IMR-90 (cell line): ENCODE data around the gene SRRD. TPM values are rescaled to one million over a fixed set of nuclear protein-coding genes. Genes with fewer than 3 reads are reported as not detected.

Source experiments
- ATAC-seq: fragments of 200-7000 bp; cut with Tn5 transposase; 2 replicates; pipeline ENCODE4 v1.9.1; 2020; ENCODE audit warnings: low read depth, mild to moderate bottlenecking, moderate library complexity
- BruUV-seq: library from RNA; stranded (reverse); fragments of 400-500 nt; replicated peaks from 2 replicates; lab custom pipeline; 2021; lab: Mats Ljungman, UMichigan
- CTCF ChIA-PET: fragments of 300-600 bp; formaldehyde crosslinking; extraction: SDS; loops from one replicate; lab custom pipeline; 2021; ENCODE audit warnings: antibody characterized with exemption; lab: Yijun Ruan, JAX
- POLR2A ChIA-PET: fragments of 300-600 bp; sonication (Branson Sonifier 250); formaldehyde crosslinking; loops from one replicate; lab custom pipeline; 2022; ENCODE audit warnings: antibody characterized with exemption; ENCODE audit not compliant: unreplicated experiment; lab: Charles Lee
- DNase-seq: peaks from one replicate; pipeline ENCODE4 v3.0.0; 2013
- H2AFZ ChIP-seq: replicated peaks from 2 replicates; pipeline ENCODE3; 2013; ENCODE audit warnings: low read length, mild to moderate bottlenecking; ENCODE audit not compliant: poor library complexity
- H2AK5ac ChIP-seq: 2 replicates; pipeline ENCODE4 v1.6.1; 2013; ENCODE audit warnings: low read depth, low read length, inconsistent platforms
- H2AK9ac ChIP-seq: replicated peaks from 2 replicates; pipeline ENCODE3; 2013; ENCODE audit warnings: mild to moderate bottlenecking, low read depth, low read length, moderate library complexity; ENCODE audit not compliant: poor library complexity
- H2BK120ac ChIP-seq: 2 replicates; pipeline ENCODE4 v1.6.1; 2013; ENCODE audit warnings: low read depth, low read length, inconsistent platforms
- H2BK15ac ChIP-seq: 3 replicates; pipeline ENCODE4 v1.6.1; 2013; ENCODE audit warnings: low read depth, low read length, inconsistent platforms
- H2BK20ac ChIP-seq: 2 replicates; pipeline ENCODE4 v1.6.1; 2013; ENCODE audit warnings: low read depth, mild to moderate bottlenecking, inconsistent platforms, low read length, moderate library complexity
- H2BK5ac ChIP-seq: 2 replicates; pipeline ENCODE4 v1.6.1; 2013; ENCODE audit warnings: mild to moderate bottlenecking, low read depth, low read length, inconsistent platforms; ENCODE audit not compliant: poor library complexity, severe bottlenecking
- H3K14ac ChIP-seq: replicated peaks from 2 replicates; pipeline ENCODE4 v1.6.1; 2013; ENCODE audit warnings: low read depth, low read length, inconsistent platforms
- H3K18ac ChIP-seq: 2 replicates; pipeline ENCODE4 v1.6.1; 2013; ENCODE audit warnings: low read depth, low read length, control low read depth
- H3K23ac ChIP-seq: 2 replicates; pipeline ENCODE4 v1.6.1; 2013; ENCODE audit warnings: low read depth, low read length, inconsistent platforms
- H3K27ac ChIP-seq: 2 replicates; pipeline ENCODE4 v1.5.1; 2013; ENCODE audit warnings: mild to moderate bottlenecking, control low read depth, low read length; ENCODE audit not compliant: insufficient read depth
- H3K27me3 ChIP-seq: 2 replicates; pipeline ENCODE4 v1.6.1; 2013; ENCODE audit warnings: low read length; ENCODE audit not compliant: control insufficient read depth, insufficient read depth
- H3K36me3 ChIP-seq: 2 replicates; pipeline ENCODE4 v1.6.1; 2013; ENCODE audit warnings: low read length, mixed read lengths; ENCODE audit not compliant: control insufficient read depth, insufficient read depth
- H3K4ac ChIP-seq: 2 replicates; pipeline ENCODE4 v1.6.1; 2013; ENCODE audit warnings: low read depth, low read length, inconsistent platforms
- H3K4me1 ChIP-seq: 2 replicates; pipeline ENCODE4 v1.6.1; 2013; ENCODE audit warnings: low read length, mixed read lengths; ENCODE audit not compliant: control insufficient read depth, insufficient read depth
- H3K4me2 ChIP-seq: 2 replicates; pipeline ENCODE4 v1.6.1; 2013; ENCODE audit warnings: low read depth, mild to moderate bottlenecking, control low read depth, low read length, moderate library complexity
- H3K4me3 ChIP-seq: 2 replicates; pipeline ENCODE4 v1.5.1; 2013; ENCODE audit warnings: low read depth, mild to moderate bottlenecking, control low read depth, low read length, moderate library complexity; ENCODE audit not compliant: insufficient read depth
- H3K56ac ChIP-seq: 2 replicates; pipeline ENCODE4 v1.6.1; 2013; ENCODE audit warnings: low read length, inconsistent platforms; ENCODE audit not compliant: insufficient read depth; ENCODE audit errors: extremely low read depth
- H3K79me1 ChIP-seq, 2 experiments: 2 replicates each; pipeline ENCODE4 v1.6.1; 2013; ENCODE audit warnings: low read length in 2 of 2, inconsistent platforms in 1 of 2, low read depth in 1 of 2
- H3K9ac ChIP-seq: 2 replicates; pipeline ENCODE4 v1.6.1; 2013; ENCODE audit warnings: low read depth, low read length, control low read depth
- H3K9me1 ChIP-seq: 2 replicates; pipeline ENCODE4 v1.6.1; 2013; ENCODE audit warnings: low read length, inconsistent platforms; ENCODE audit not compliant: insufficient read depth
- H3K9me3 ChIP-seq: 2 replicates; pipeline ENCODE4 v1.6.1; 2013; ENCODE audit warnings: low read length; ENCODE audit not compliant: control insufficient read depth, insufficient read depth
- H4K20me1 ChIP-seq: 2 replicates; pipeline ENCODE4 v1.6.1; 2013; ENCODE audit warnings: low read length, inconsistent platforms; ENCODE audit not compliant: insufficient read depth
- H4K5ac ChIP-seq: 2 replicates; pipeline ENCODE4 v1.6.1; 2013; ENCODE audit warnings: mild to moderate bottlenecking, low read depth, low read length, control low read depth
- H4K8ac ChIP-seq, 2 experiments: 2 replicates each; pipeline ENCODE4 v1.6.1; 2013; ENCODE audit warnings: low read depth in 2 of 2, low read length in 2 of 2, control low read depth in 1 of 2, inconsistent platforms in 1 of 2
- H4K91ac ChIP-seq: 2 replicates; pipeline ENCODE4 v1.6.1; 2013; ENCODE audit warnings: low read depth, low read length, inconsistent platforms; ENCODE audit not compliant: insufficient read depth
- BHLHE40 ChIP-seq: fragments of 150-350 bp; IDR thresholded peaks from 2 replicates; pipeline ENCODE4 v1.6.1; 2016; ENCODE audit warnings: mild to moderate bottlenecking, low read depth, low read length
- CEBPB ChIP-seq: IDR thresholded peaks from 2 replicates; pipeline ENCODE4 v1.6.1; 2012; ENCODE audit warnings: low read depth, low read length, improper control_type of control experiment
- CHD1 ChIP-seq: IDR thresholded peaks from 2 replicates; pipeline ENCODE4 v1.6.1; 2012; ENCODE audit warnings: low read depth, low read length, improper control_type of control experiment
- CTCF ChIP-seq: conservative IDR thresholded peaks from 2 replicates; pipeline ENCODE4 v1.5.1; 2012; ENCODE audit warnings: mild to moderate bottlenecking, low read depth, low read length, improper control_type of control experiment
- ELK1 ChIP-seq: fragments of 150-350 bp; IDR thresholded peaks from 2 replicates; pipeline ENCODE4 v1.6.1; 2016; ENCODE audit warnings: low read depth, mild to moderate bottlenecking, low read length, moderate library complexity, borderline replicate concordance
- FOS ChIP-seq: fragments of 150-350 bp; IDR thresholded peaks from 2 replicates; pipeline ENCODE4 v1.6.1; 2016; ENCODE audit warnings: low read depth, low read length
- MAFK ChIP-seq: IDR thresholded peaks from 2 replicates; pipeline ENCODE4 v1.6.1; 2012; ENCODE audit warnings: low read depth, low read length, improper control_type of control experiment
- MAZ ChIP-seq: IDR thresholded peaks from 2 replicates; pipeline ENCODE4 v1.6.1; 2012; ENCODE audit warnings: low read depth, mild to moderate bottlenecking, low read length, improper control_type of control experiment, moderate library complexity, borderline replicate concordance
- MXI1 ChIP-seq: IDR thresholded peaks from 2 replicates; pipeline ENCODE4 v1.6.1; 2012; ENCODE audit warnings: low read depth, mild to moderate bottlenecking, low read length, moderate library complexity, borderline replicate concordance
- NFE2L2 ChIP-seq: fragments of 150-350 bp; IDR thresholded peaks from 2 replicates; pipeline ENCODE4 v1.6.1; 2016; ENCODE audit warnings: low read depth, mild to moderate bottlenecking, low read length
- POLR2A ChIP-seq: IDR thresholded peaks from 2 replicates; pipeline ENCODE4 v1.6.1; 2012; ENCODE audit warnings: mild to moderate bottlenecking, low read depth, low read length
- RAD21 ChIP-seq: IDR thresholded peaks from 2 replicates; pipeline ENCODE4 v1.6.1; 2012; ENCODE audit warnings: low read length, improper control_type of control experiment
- RCOR1 ChIP-seq: IDR thresholded peaks from 2 replicates; pipeline ENCODE4 v1.6.1; 2012; ENCODE audit warnings: mild to moderate bottlenecking, low read length, improper control_type of control experiment; ENCODE audit not compliant: insufficient replicate concordance
- RFX5 ChIP-seq: IDR thresholded peaks from 2 replicates; pipeline ENCODE4 v1.8.0; 2012; ENCODE audit warnings: low read depth, mild to moderate bottlenecking, low read length, moderate library complexity
- SMC3 ChIP-seq: fragments of 150-350 bp; IDR thresholded peaks from 2 replicates; pipeline ENCODE4 v1.6.1; 2016; ENCODE audit warnings: low read depth, mild to moderate bottlenecking, antibody characterized with exemption, low read length, moderate library complexity
- USF2 ChIP-seq: fragments of 150-350 bp; IDR thresholded peaks from 2 replicates; pipeline ENCODE4 v1.6.1; 2017; ENCODE audit warnings: mild to moderate bottlenecking, antibody characterized with exemption, low read length, low read depth
- dilution Hi-C: fragments of 300-500 bp; cut with HindIII; formaldehyde crosslinking; loops from one replicate; pipeline ENCODE4 v1.14.3; 2018; ENCODE audit warnings: low sequenced_read_pairs; ENCODE audit not compliant: unreplicated experiment
- in situ Hi-C: fragments of 300-500 bp; cut with MboI; formaldehyde crosslinking; loops from 3 replicates; pipeline ENCODE4 v1.14.3; 2019; ENCODE audit warnings: low sequenced_read_pairs, inconsistent platforms, mixed read lengths
- intact Hi-C: fragments of 100-400 bp; cut with micrococcal nuclease; formaldehyde crosslinking; loops from 2 replicates; pipeline ENCODE4 v1.10.0; 2022
- polyA plus RNA-seq, 3 experiments: library from polyadenylated mRNA; depleted of rRNA; stranded (reverse); fragments of >200 nt; gene quantifications; 2 replicates each; pipeline ENCODE4 v1.2.3, GENCODE V29; 2012; ENCODE audit warnings: low replicate concordance in 1 of 3
- total RNA-seq: library from RNA; depleted of rRNA; stranded (reverse); fragments of >200 nt; gene quantifications from 2 replicates; pipeline ENCODE4 v1.2.3, GENCODE V29; 2012

SRRD gene
- total and polyA plus RNA-seq, 2 of the 4 experiments (the other 2 are of a cell fraction), result 18.3 to 24.0 TPM

GRCh38 chr22:26508148-26508547 is 24.5 kb downstream of the SRRD start:
- POLR2A ChIA-PET, result no interaction called here
- in situ Hi-C loops, result no loop called here

More at GRCh38 chr22:26508148-26508547, 24.5 kb downstream of the SRRD start:
- no peak overlapping the region for H3K14ac ChIP-seq
- no peak overlapping the region for H2BK15ac ChIP-seq
- H3K9ac ChIP-seq, result no peak overlapping the region
- H2AK5ac ChIP-seq, result no peak overlapping the region
- no peak overlapping the region for H2AK9ac ChIP-seq
- no peak overlapping the region for H3K56ac ChIP-seq
- intact Hi-C loops, result no loop called here
- H3K27me3 ChIP-seq, result no peaks in the 10 kb centered on the region
- no peak overlapping the region for H3K4me3 ChIP-seq
- H4K5ac ChIP-seq, result no peak overlapping the region
- no peak overlapping the region for H2BK5ac ChIP-seq
- H3K9me1 ChIP-seq, result peaks cover 2% of the 10 kb centered on the region; the same call in 1 of the 2 replicates
- dilution Hi-C loops, result no loop called here
- BruUV-seq, result no TSS peak
- no peak for TF ChIP-seq BHLHE40
- no peak for TF ChIP-seq CHD1
- no peak for TF ChIP-seq CTCF
- no peak for TF ChIP-seq RCOR1
- TF ChIP-seq POLR2A, result no peak
- TF ChIP-seq SMC3, result no peak
- TF ChIP-seq NFE2L2, result no peak
- TF ChIP-seq MAFK, result no peak
- no peak for TF ChIP-seq MXI1
- TF ChIP-seq MAZ, result no peak
- TF ChIP-seq CEBPB, result no peak
- TF ChIP-seq USF2, result no peak
- TF ChIP-seq ELK1, result no peak
- TF ChIP-seq RFX5, result no peak
- no peak for TF ChIP-seq FOS
- TF ChIP-seq RAD21, result no peak
- H3K9me3 ChIP-seq, result no peaks in the 10 kb centered on the region
- H4K8ac ChIP-seq, result no peak overlapping the region
- H4K91ac ChIP-seq, result no peak overlapping the region
- H2BK120ac ChIP-seq, result no peak overlapping the region
- no peak overlapping the region for H3K27ac ChIP-seq
- H4K20me1 ChIP-seq, result peaks cover 3% of the 10 kb centered on the region; the same call in 1 of the 2 replicates
- DNase-seq, result no peak
- peaks cover 43% of the 10 kb centered on the region for H3K36me3 ChIP-seq
- H3K18ac ChIP-seq, result no peak overlapping the region
- no peak overlapping the region for H3K23ac ChIP-seq
- no peak overlapping the region for H3K4ac ChIP-seq
- H3K79me1 ChIP-seq, result peaks cover 16 to 30% of the 10 kb centered on the region in 2 experiments
- H2BK20ac ChIP-seq, result no peak overlapping the region
- H3K4me2 ChIP-seq, result no peak overlapping the region
- CTCF ChIA-PET, result interaction anchor here (0.5 to 0.7 kb wide), 2 partner anchors 363 to 1928 kb away, joined by 3 to 5 read pairs; no protein-coding TSS in a partner anchor
- ATAC-seq, result no peak
- no peak overlapping the region for H2AFZ ChIP-seq
- peaks cover 2% of the 10 kb centered on the region for H3K4me1 ChIP-seq
